K562 (cell line): ENCODE data around the gene POLR2C. TPM values are rescaled to one million over a fixed set of nuclear protein-coding genes. Genes with fewer than 3 reads are reported as not detected.
A peak's percentile ranks its signal among the peaks of the same experiment; 100 is the strongest.

Experiments used
- AFF4 ChIP-seq: sonication (generic); formaldehyde crosslinking; IDR thresholded peaks from 2 replicates; pipeline ENCODE4 v1.8.0; 2023; ENCODE audit warnings: mild to moderate bottlenecking, missing genetic modification reagents
- CHD2 ChIP-seq: IDR thresholded peaks from 2 replicates; pipeline ENCODE4 v1.6.1; 2011; ENCODE audit warnings: low read depth, low read length
- CLOCK ChIP-seq: fragments of 250-450 bp; sonication (Bioruptor Pico); IDR thresholded peaks from 2 replicates; pipeline ENCODE4 v1.4.0; 2020; ENCODE audit warnings: mild to moderate bottlenecking, moderate library complexity, borderline replicate concordance
- EP300 ChIP-seq: IDR thresholded peaks from 2 replicates; pipeline ENCODE4 v1.6.1; 2012; ENCODE audit warnings: low read length, improper control_type of control experiment
- FUS ChIP-seq: fragments of 200-400 bp; formaldehyde crosslinking; optimal IDR thresholded peaks from 2 replicates; pipeline ENCODE3; 2017; ENCODE audit warnings: low read depth, low read length
- HDAC2 ChIP-seq: fragments of 450-650 bp; IDR thresholded peaks from 2 replicates; pipeline ENCODE4 v1.6.1; 2016; ENCODE audit warnings: mild to moderate bottlenecking
- HEY1 ChIP-seq: fragments of 250-450 bp; sonication (Bioruptor Pico); IDR thresholded peaks from 2 replicates; pipeline ENCODE4 v1.5.0; 2020; ENCODE audit warnings: mild to moderate bottlenecking, moderate library complexity, borderline replicate concordance
- MYBL2 ChIP-seq, 2 experiments: fragments of 450-650 bp in 1 of 2; sonication (generic) in 1 of 2; formaldehyde crosslinking in 1 of 2; IDR thresholded peaks; 2 replicates each; pipeline versions ENCODE4 v1.6.1 to v1.8.1; 2017 to 2022; ENCODE audit warnings: borderline replicate concordance in 1 of 2, inconsistent platforms in 1 of 2, low read depth in 1 of 2, mild to moderate bottlenecking in 1 of 2, missing genetic modification reagents in 1 of 2, moderate library complexity in 1 of 2
- NRF1 ChIP-seq, 2 experiments: fragments of 450-650 bp; IDR thresholded peaks in 1 of 2; conservative IDR thresholded peaks in 1 of 2; 2 replicates each; pipeline ENCODE4 v1.6.1; 2014; ENCODE audit warnings: mild to moderate bottlenecking in 2 of 2
- RB1 ChIP-seq: fragments of 450-650 bp; IDR thresholded peaks from 2 replicates; pipeline ENCODE4 v1.6.1; 2017; ENCODE audit warnings: low read depth, mild to moderate bottlenecking
- SIN3B ChIP-seq: fragments of 450-650 bp; IDR thresholded peaks from 2 replicates; pipeline ENCODE4 v1.6.1; 2017; ENCODE audit warnings: low read depth, mild to moderate bottlenecking, moderate library complexity
- SRSF9 ChIP-seq: fragments of 200-400 bp; formaldehyde crosslinking; IDR thresholded peaks from 2 replicates; pipeline ENCODE4 v1.6.1; 2017; ENCODE audit warnings: low read depth, low read length, borderline replicate concordance
- ZBTB34 ChIP-seq: fragments of 250-450 bp; sonication (Bioruptor Pico); IDR thresholded peaks from 2 replicates; pipeline ENCODE4 v1.8.0; 2021; ENCODE audit warnings: mild to moderate bottlenecking, moderate library complexity
- ZC3H8 ChIP-seq: fragments of 450-650 bp; IDR thresholded peaks from 2 replicates; pipeline ENCODE4 v1.6.1; 2017
- ZNF232 ChIP-seq: sonication (generic); formaldehyde crosslinking; IDR thresholded peaks from 2 replicates; pipeline ENCODE4 v1.8.0; 2022; ENCODE audit warnings: mild to moderate bottlenecking, missing genetic modification reagents
- ZNF354B ChIP-seq: fragments of 250-450 bp; sonication (Bioruptor Pico); IDR thresholded peaks from 2 replicates; pipeline ENCODE4 v1.4.0; 2020
- ZNF449 ChIP-seq: fragments of 250-450 bp; sonication (Bioruptor Pico); IDR thresholded peaks from 2 replicates; pipeline ENCODE4 v1.8.0; 2022; ENCODE audit warnings: moderate library complexity, mild to moderate bottlenecking, inconsistent platforms
- ZNF589 ChIP-seq: fragments of 200-800 bp; sonication (Bioruptor generic); IDR thresholded peaks from 2 replicates; pipeline ENCODE4 v1.6.1; 2016; ENCODE audit warnings: low read depth, missing genetic modification characterization, missing compliant biosample characterization
- ZNF778 ChIP-seq: fragments of 450-650 bp; formaldehyde crosslinking; IDR thresholded peaks from 2 replicates; pipeline ENCODE4 v1.4.0; 2020; ENCODE audit warnings: mild to moderate bottlenecking, moderate library complexity
- polyA plus RNA-seq, 8 experiments: library from polyadenylated mRNA; depleted of rRNA in 4 of 8; stranded (reverse) in 5 of 8; unstranded in 3 of 8; fragments of >200 nt; fragmentation: Nextera tagmentation in 2 of 8; fragmentation: Illumina TruSeq in 1 of 8; extraction: Ambion mirVana in 2 of 8; extraction: Trizol in 1 of 8; gene quantifications; 2 replicates each; pipeline versions ENCODE4 v1.2.1 to v1.2.3, GENCODE V29; 2011 to 2014; ENCODE audit warnings: inconsistent platforms in 1 of 8, missing spikeins in 1 of 8
- total RNA-seq, 7 experiments: library from RNA; depleted of rRNA in 6 of 7; stranded (reverse); fragments of >200 nt in 6 of 7; fragmentation: Illumina TruSeq in 2 of 7; extraction: Trizol in 2 of 7; gene quantifications; 2 replicates each; pipeline versions ENCODE4 v1.2.1 to v1.2.3, GENCODE V29; 2011 to 2021; ENCODE audit warnings: low replicate concordance in 1 of 7

POLR2C gene
- total and polyA plus RNA-seq, 9 of the 15 experiments (the other 6 are each of a cell fraction or from before 2014, with no cell fraction given): 70.3 to 163 (median 92.3) TPM

GRCh38 chr16:57475711-57476339, 13.3 kb downstream of the POLR2C start (continued):
- TF ChIP-seq ZBTB34 (CRISPR knock-in tag): no peak
- no peak for TF ChIP-seq ZNF778
- no peak for TF ChIP-seq ZNF589 (CRISPR knock-in tag)
- peak in 1 of 2 experiments; percentile 15; a peak in 1 of 4 replicates for TF ChIP-seq NRF1 (conservative IDR thresholded peaks at IDR 0.05 in 1 of 2, IDR thresholded peaks at IDR 0.05 in 1 of 2)
- no peak for TF ChIP-seq SIN3B
- no peak for TF ChIP-seq FUS
- TF ChIP-seq ZNF449: no peak
- no peak for TF ChIP-seq SRSF9
- no peak for TF ChIP-seq EP300
- no peak for TF ChIP-seq MYBL2 (IDR thresholded peaks at IDR 0.05; ENCODE audit: low read depth)
- TF ChIP-seq MYBL2 (CRISPR knock-in tag; IDR thresholded peaks at IDR 0.05; ENCODE audit: borderline replicate concordance): no peak
- TF ChIP-seq HDAC2: no peak
- TF ChIP-seq CHD2: peak; percentile 25; the same call in 1 of the 2 replicates
- no peak for TF ChIP-seq AFF4 (CRISPR knock-in tag)
- peak; percentile 40 for TF ChIP-seq RB1
- no peak for TF ChIP-seq HEY1
- no peak for TF ChIP-seq ZC3H8
- TF ChIP-seq CLOCK (CRISPR knock-in tag): no peak
- no peak for TF ChIP-seq ZNF354B (CRISPR knock-in tag)
- no peak for TF ChIP-seq ZNF232 (CRISPR knock-in tag)
